Mucosa of descending colon (tissue), 3 donors: ENCODE data around the gene PLB1. TPM values are rescaled to one million over a fixed set of nuclear protein-coding genes. Genes with fewer than 3 reads are reported as not detected.

ENCODE experiments used
- ATAC-seq: fragments of 200-7000 bp; cut with Tn5 transposase; one replicate; pipeline ENCODE4 v1.9.1; 2020; ENCODE audit warnings: mild to moderate bottlenecking, moderate library complexity
- DNase-seq, 3 donors: peaks; one replicate each; pipeline ENCODE4 v3.0.0-alpha.2; 2020
- H3K36me3 ChIP-seq: fragments of 200-600 bp; one replicate; pipeline ENCODE4 v1.8.0; 2021; ENCODE audit warnings: low read depth, mild to moderate bottlenecking
- H3K4me1 ChIP-seq: fragments of 200-600 bp; one replicate; pipeline ENCODE4 v1.8.0; 2021; ENCODE audit warnings: low read depth, mild to moderate bottlenecking
- H3K4me3 ChIP-seq: fragments of 200-600 bp; one replicate; pipeline ENCODE4 v1.8.0; 2021; ENCODE audit warnings: mild to moderate bottlenecking
- H3K9me3 ChIP-seq: fragments of 200-600 bp; one replicate; pipeline ENCODE4 v1.8.0; 2021; ENCODE audit warnings: mild to moderate bottlenecking
- CTCF ChIP-seq: fragments of 200-600 bp; IDR thresholded peaks from one replicate; pipeline ENCODE4 v1.8.0; 2022; ENCODE audit warnings: antibody characterized with exemption, mild to moderate bottlenecking
- intact Hi-C, 2 donors: fragments of 100-400 bp; cut with DNase I in 1 of 2; cut with micrococcal nuclease in 1 of 2; formaldehyde crosslinking; loops; one replicate each; pipeline versions ENCODE4 v1.11.0 to v1.11.1; 2022; cut with DNase I, micrococcal nuclease
- total RNA-seq, 3 donors: library from RNA; stranded (reverse); fragmentation: NEBNext Ultra II Directional in 2 of 3; extraction: Animal tissue kit (Norgen Biotek cat#: 25700) in 2 of 3; gene quantifications; one replicate each; pipeline versions ENCODE4 v1.2.1 to v1.2.4, GENCODE V29; 2021 to 2023
- donor health status: DM: no; HTN: no; CAD: no; lungs with moderate emphysema.
- donor health status: DM: no; HTN: no; CAD: no.
- donor health status: DM: no; HTN: yes; CAD: no.

The PLB1 gene
- total RNA-seq, 3 donors from 2014 or later: 2.4 to 4.9 (median 3.6) TPM

GRCh38 chr2:28602136-28602660 is 106.3 kb downstream of the PLB1 start:
- intact Hi-C loops: no loop called here
- Histone ChIP-seq H3K36me3 (no peaks in the 10 kb centered on the region), H3K4me3 (no peak overlapping the region), H3K4me1 (peaks cover 9% of the 10 kb centered on the region), H3K9me3 (no peaks in the 10 kb centered on the region)
- DNase-seq (no peak), ATAC-seq (no peak)
- no peak for TF ChIP-seq CTCF

GRCh38 chr2:28602751-28603639 is 107.1 kb downstream of the PLB1 start:
- peaks cover 9% of the 10 kb centered on the region for H3K4me1 ChIP-seq
- DNase-seq (no peak), ATAC-seq (peak; percentile 48)
- intact Hi-C loops: no loop called here
- no peak overlapping the region for H3K4me3 ChIP-seq
- TF ChIP-seq CTCF: no peak
- no peaks in the 10 kb centered on the region for H3K9me3 ChIP-seq
- no peaks in the 10 kb centered on the region for H3K36me3 ChIP-seq

GRCh38 chr2:28603821-28604220 is 108.0 kb downstream of the PLB1 start:
- Histone ChIP-seq H3K36me3 (no peaks in the 10 kb centered on the region), H3K9me3 (no peaks in the 10 kb centered on the region), H3K4me1 (peaks cover 9% of the 10 kb centered on the region), H3K4me3 (no peak overlapping the region)
- intact Hi-C loops: no loop called here
- no peak for DNase-seq
- ATAC-seq: no peak
- no peak for TF ChIP-seq CTCF

GRCh38 chr2:28604284-28604843 is 108.5 kb downstream of the PLB1 start:
- no peak for TF ChIP-seq CTCF
- Histone ChIP-seq H3K9me3 (no peaks in the 10 kb centered on the region), H3K4me3 (no peak overlapping the region), H3K36me3 (no peaks in the 10 kb centered on the region), H3K4me1 (peaks cover 9% of the 10 kb centered on the region)
- DNase-seq (no peak), ATAC-seq (no peak)
- intact Hi-C loops: no loop called here

GRCh38 chr2:28606986-28607441 is 111.2 kb downstream of the PLB1 start:
- Histone ChIP-seq H3K9me3 (no peaks in the 10 kb centered on the region), H3K4me1 (peaks cover 9% of the 10 kb centered on the region), H3K36me3 (no peaks in the 10 kb centered on the region), H3K4me3 (no peak overlapping the region)
- ATAC-seq (peak; percentile 13), DNase-seq (no peak)
- no peak for TF ChIP-seq CTCF
- intact Hi-C loops: no loop called here
